B cell (primary cell): Measurements from ENCODE around the gene MYD88. TPM values are rescaled to one million over a fixed set of nuclear protein-coding genes. Genes with fewer than 3 reads are reported as not detected.

Experiments used
- ATAC-seq: fragments of 200-7000 bp; cut with Tn5 transposase; one replicate; pipeline ENCODE4 v1.10.0; 2021; ENCODE audit warnings: low read depth, mild to moderate bottlenecking, moderate number of reproducible peaks, moderate library complexity
- CTCF ChIA-PET: fragments of 350-600 bp; sonication (Branson Sonifier 250); formaldehyde crosslinking; loops from one replicate; lab custom pipeline; 2021; ENCODE audit warnings: antibody characterized with exemption, inconsistent platforms; lab: Charles Lee
- POLR2A ChIA-PET: fragments of 350-600 bp; sonication (Branson Sonifier 250); formaldehyde crosslinking; loops from one replicate; lab custom pipeline; 2021; ENCODE audit warnings: antibody characterized with exemption; lab: Charles Lee
- DNase-seq: peaks from one replicate; pipeline ENCODE4 v3.0.0; 2013
- H2AFZ ChIP-seq: 2 replicates; pipeline ENCODE4 v1.6.1; 2012; ENCODE audit warnings: mild to moderate bottlenecking, low read depth, low read length; ENCODE audit not compliant: insufficient read depth, poor library complexity, severe bottlenecking
- H3K27ac ChIP-seq, 2 donors: 1 replicate in 1 of 2; 2 replicates in 1 of 2; pipeline ENCODE4 v1.5.1; 2012 to 2013; ENCODE audit warnings: low read length in 2 of 2, mild to moderate bottlenecking in 2 of 2, moderate library complexity in 1 of 2
- H3K27me3 ChIP-seq, 4 experiments: fragments of 200-600 bp in 1 of 4; sonication (generic) in 1 of 4; replicated peaks in 1 of 4; 1 replicate in 2 of 4; 2 replicates in 2 of 4; pipeline versions ENCODE4 v1.6.1 to v1.7.0; 2013 to 2016; ENCODE audit warnings: low read length in 3 of 4, mild to moderate bottlenecking in 2 of 4, mixed read lengths in 1 of 4, moderate library complexity in 1 of 4; ENCODE audit not compliant: insufficient read depth in 4 of 4, control insufficient read depth in 3 of 4; ENCODE audit errors: control extremely low read depth in 1 of 4
- H3K36me3 ChIP-seq, 2 experiments: replicated peaks in 1 of 2; 1 replicate in 1 of 2; 2 replicates in 1 of 2; pipeline versions ENCODE4 v1.6.1 to v1.7.1; 2013; ENCODE audit warnings: low read length in 1 of 2; ENCODE audit not compliant: insufficient read depth in 2 of 2, control insufficient read depth in 1 of 2; ENCODE audit errors: control extremely low read depth in 1 of 2, extremely low read depth in 1 of 2
- H3K4me1 ChIP-seq, 2 donors: fragments of 200-600 bp in 1 of 2; sonication (generic) in 1 of 2; 1 replicate in 1 of 2; 2 replicates in 1 of 2; pipeline versions ENCODE4 v1.5.1 to v1.6.1; 2013 to 2017; ENCODE audit warnings: low read length in 2 of 2; ENCODE audit not compliant: control insufficient read depth in 2 of 2, insufficient read depth in 2 of 2
- H3K4me2 ChIP-seq: replicated peaks from 2 replicates; pipeline ENCODE3; 2012; ENCODE audit warnings: mild to moderate bottlenecking, low read depth, low read length; ENCODE audit not compliant: poor library complexity, severe bottlenecking
- H3K4me3 ChIP-seq, 5 experiments: fragments of 200-600 bp in 1 of 5; sonication (generic) in 1 of 5; 1 replicate in 3 of 5; 2 replicates in 2 of 5; pipeline versions ENCODE4 v1.5.1 to v1.7.0; 2011 to 2016; ENCODE audit warnings: low read length in 4 of 5, mild to moderate bottlenecking in 4 of 5, low read depth in 2 of 5, control low read depth in 1 of 5, moderate library complexity in 1 of 5; ENCODE audit not compliant: insufficient read depth in 1 of 5; ENCODE audit errors: control extremely low read depth in 1 of 5, extremely low read depth in 1 of 5
- H3K79me2 ChIP-seq: fragments of 200-600 bp; sonication (generic); one replicate; pipeline ENCODE4 v1.6.0; 2016; ENCODE audit warnings: low read length; ENCODE audit not compliant: control insufficient read depth, insufficient read depth
- H3K9ac ChIP-seq: fragments of 200-600 bp; sonication (generic); 2 replicates; pipeline ENCODE4 v1.6.1; 2017; ENCODE audit warnings: mild to moderate bottlenecking, low read length, moderate library complexity
- H3K9me3 ChIP-seq, 3 donors: one replicate each; pipeline versions ENCODE4 v1.6.1 to v1.7.1; 2013; ENCODE audit warnings: low read length in 2 of 3; ENCODE audit not compliant: control insufficient read depth in 2 of 3, insufficient read depth in 1 of 3; ENCODE audit errors: control extremely low read depth in 1 of 3
- H4K20me1 ChIP-seq: 2 replicates; pipeline ENCODE4 v1.6.0; 2012; ENCODE audit warnings: mild to moderate bottlenecking, low read length; ENCODE audit not compliant: insufficient read depth, control insufficient read depth, poor library complexity, severe bottlenecking
- H3K27ac Mint-ChIP-seq: one replicate; pipeline ENCODE4 v1.8.0; 2021; ENCODE audit warnings: mixed read lengths
- H3K27me3 Mint-ChIP-seq: one replicate; pipeline ENCODE4 v1.8.0; 2021; ENCODE audit warnings: mixed read lengths
- H3K4me1 Mint-ChIP-seq: one replicate; pipeline ENCODE4 v1.8.0; 2021; ENCODE audit warnings: mixed read lengths
- H3K4me3 Mint-ChIP-seq: one replicate; pipeline ENCODE4 v1.8.0; 2021; ENCODE audit warnings: mixed read lengths
- H3K9me3 Mint-ChIP-seq: one replicate; pipeline ENCODE4 v1.8.0; 2022; ENCODE audit warnings: mixed read lengths; ENCODE audit not compliant: insufficient read depth
- CTCF ChIP-seq: fragments of 200-600 bp; IDR thresholded peaks from one replicate; pipeline ENCODE4 v1.8.0; 2022; ENCODE audit warnings: antibody characterized with exemption, mild to moderate bottlenecking
- EZH2 ChIP-seq: IDR thresholded peaks from 2 replicates; pipeline ENCODE4 v1.6.1; 2012; ENCODE audit warnings: borderline replicate concordance, low read depth, mild to moderate bottlenecking, moderate library complexity, low read length; ENCODE audit not compliant: insufficient read depth, poor library complexity, severe bottlenecking
- WGBS: methylation state at CpG from one replicate; pipeline ENCODE4 v1.1.5; 2013; ENCODE audit warnings: missing lambda C conversion rate; ENCODE audit not compliant: insufficient coverage; 5-methylcytosine and 5-hydroxymethylcytosine counted together
- intact Hi-C: fragments of 100-400 bp; cut with micrococcal nuclease; formaldehyde crosslinking; loops from one replicate; pipeline ENCODE4 v1.10.0; 2022
- polyA plus RNA-seq: library from polyadenylated mRNA; depleted of rRNA; stranded (reverse); fragments of >200 nt; gene quantifications from 2 replicates; pipeline ENCODE4 v1.2.3, GENCODE V29; 2012
- total RNA-seq, 2 donors: library from RNA; stranded (reverse); fragments of 120-200 nt in 1 of 2; gene quantifications; 1 replicate in 1 of 2; 2 replicates in 1 of 2; pipeline versions ENCODE4 v1.2.3 to v1.2.4, GENCODE V29; 2013 to 2022

The MYD88 gene
- total and polyA plus RNA-seq, 2 donors (not counting 1 experiment from before 2014, with no cell fraction given): 48.0 to 52.3 TPM

GRCh38 chr3:38150780-38151528 is 12.5 kb downstream of the MYD88 start:
- no peak for ATAC-seq
- DNase-seq: no peak
- Histone ChIP-seq H3K4me3 (no peak overlapping the region), H4K20me1 (no peaks in the 10 kb centered on the region), H3K27ac (no peak overlapping the region), H3K9ac (no peak overlapping the region), H3K27me3 (no peaks in the 10 kb centered on the region), H3K36me3 (no peaks in the 10 kb centered on the region), H2AFZ (peak overlapping the region; percentile 13), H3K9me3 (peaks cover 4 to 9% (median 8%) of the 10 kb centered on the region in 3 donors), H3K4me1 (peaks cover 23 to 40% of the 10 kb centered on the region in 2 donors), H3K4me2 (no peak overlapping the region), H3K79me2 (no peaks in the 10 kb centered on the region)
- H3K9me3 Mint-ChIP-seq: peaks cover 4% of the 10 kb centered on the region
- ChIA-PET CTCF (interaction anchor here (0.8 kb wide), 1 partner anchor 14 kb away, joined by 3 read pairs; the partner anchor contains the start of gene ACAA1), POLR2A (no interaction called here)
- intact Hi-C loops: no loop called here
- H3K27ac Mint-ChIP-seq: peak overlapping the region; percentile 3
- no peaks in the 10 kb centered on the region for H3K27me3 Mint-ChIP-seq
- no peak for TF ChIP-seq EZH2
- TF ChIP-seq CTCF: no peak
- H3K4me3 Mint-ChIP-seq: no peak overlapping the region
- peaks cover 50% of the 10 kb centered on the region for H3K4me1 Mint-ChIP-seq
- 60% methylated on average over 1 of the region's 3 CpGs for WGBS

DNA sequence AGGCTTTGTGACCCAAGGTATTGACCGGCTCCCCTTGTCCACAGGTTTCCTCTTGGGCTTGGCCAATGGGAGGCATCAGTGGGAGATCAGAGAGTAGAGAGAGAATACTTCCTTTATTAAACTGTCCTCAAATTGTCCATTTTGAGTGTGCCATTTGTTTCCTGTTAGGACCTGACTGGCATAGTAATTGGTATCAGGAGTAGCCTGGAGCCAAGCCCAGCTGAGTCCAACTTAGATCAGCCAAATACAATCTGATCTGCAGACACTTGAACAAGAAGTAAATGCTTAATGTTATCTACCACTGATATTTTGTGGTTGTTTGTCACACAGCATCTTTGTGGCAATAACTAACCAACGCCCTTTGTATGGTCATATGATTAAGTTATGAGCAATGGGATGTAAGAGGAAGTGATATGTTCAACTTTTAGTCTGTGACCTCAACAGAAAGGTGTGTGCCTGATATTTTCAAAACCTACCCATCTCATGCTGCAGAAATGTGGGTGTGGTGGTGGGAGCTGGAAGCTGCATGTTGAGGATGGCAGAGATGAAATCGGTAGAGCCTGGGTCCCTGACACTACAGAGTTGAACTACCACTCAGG is 13.3 kb downstream of the MYD88 start:
- H3K27me3 Mint-ChIP-seq: no peaks in the 10 kb centered on the region
- H3K4me1 ChIP-seq: peaks cover 23 to 40% of the 10 kb centered on the region in 2 donors
- H3K4me1 Mint-ChIP-seq: peaks cover 50% of the 10 kb centered on the region
- H3K36me3 ChIP-seq: no peaks in the 10 kb centered on the region
- H3K4me3 Mint-ChIP-seq: no peak overlapping the region
- no peak for TF ChIP-seq CTCF
- TF ChIP-seq EZH2: no peak
- H3K27me3 ChIP-seq: no peaks in the 10 kb centered on the region
- H3K27ac ChIP-seq: no peak overlapping the region
- H3K9me3 Mint-ChIP-seq: no peaks in the 10 kb centered on the region
- peak; percentile 44 for ATAC-seq
- no CpG with 5 or more reads among the region's 3 CpGs for WGBS
- no peaks in the 10 kb centered on the region for H4K20me1 ChIP-seq
- no peak overlapping the region for H3K4me2 ChIP-seq
- peak; percentile 25 for DNase-seq
- H3K27ac Mint-ChIP-seq: peak overlapping the region; percentile 56
- ChIA-PET CTCF (interaction anchor here (0.7 to 0.8 kb wide), 2 partner anchors 14 to 80 kb away, joined by 3 to 5 read pairs; partner anchors contain the start of gene ACAA1), POLR2A (no interaction called here)
- H3K79me2 ChIP-seq: no peaks in the 10 kb centered on the region
- H2AFZ ChIP-seq: peak overlapping the region; percentile 13
- intact Hi-C loops: loop anchor here (2.0 kb wide), 1 partner anchor 13 kb away; the partner anchor contains the start of gene MYD88
- H3K9ac ChIP-seq: no peak overlapping the region
- no peak overlapping the region for H3K4me3 ChIP-seq
- peaks cover 0 to 5% (median 5%) of the 10 kb centered on the region in 3 donors for H3K9me3 ChIP-seq
